ENCODE measurements around the gene CAB39.

DNA sequence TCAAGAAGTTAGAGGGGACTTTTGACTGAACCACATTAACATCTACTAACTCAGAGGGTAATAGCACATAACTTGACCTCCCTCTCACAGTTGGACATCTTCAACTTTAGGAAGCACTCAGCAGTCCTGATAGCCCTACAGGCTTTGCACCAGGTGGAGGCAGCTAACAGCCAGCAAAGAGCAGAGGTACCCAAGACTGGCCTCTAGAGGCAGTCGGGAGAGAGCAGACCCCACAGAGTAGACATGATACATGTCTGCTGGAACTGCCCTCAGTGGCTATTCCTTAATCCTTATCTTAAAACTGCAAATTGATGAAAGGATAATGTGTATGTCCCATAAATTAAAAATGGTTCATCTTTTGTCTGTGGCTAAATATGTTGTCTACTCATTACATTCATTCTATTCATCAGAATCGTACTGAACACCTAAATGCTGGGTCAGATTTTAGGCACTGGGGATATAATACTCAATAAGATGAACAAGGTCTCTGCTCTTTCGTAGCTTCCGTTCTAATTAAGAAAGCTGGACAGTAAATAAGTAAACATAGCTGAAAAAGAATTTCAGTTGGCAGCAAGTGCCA is 49.8 kb downstream of the CAB39 start:
- no peak for TF ChIP-seq SIN3A (IDR thresholded peaks at IDR 0.05; ENCODE audit: borderline replicate concordance, insufficient read depth, low read depth, low read length)
- TF ChIP-seq, protein P1, sequence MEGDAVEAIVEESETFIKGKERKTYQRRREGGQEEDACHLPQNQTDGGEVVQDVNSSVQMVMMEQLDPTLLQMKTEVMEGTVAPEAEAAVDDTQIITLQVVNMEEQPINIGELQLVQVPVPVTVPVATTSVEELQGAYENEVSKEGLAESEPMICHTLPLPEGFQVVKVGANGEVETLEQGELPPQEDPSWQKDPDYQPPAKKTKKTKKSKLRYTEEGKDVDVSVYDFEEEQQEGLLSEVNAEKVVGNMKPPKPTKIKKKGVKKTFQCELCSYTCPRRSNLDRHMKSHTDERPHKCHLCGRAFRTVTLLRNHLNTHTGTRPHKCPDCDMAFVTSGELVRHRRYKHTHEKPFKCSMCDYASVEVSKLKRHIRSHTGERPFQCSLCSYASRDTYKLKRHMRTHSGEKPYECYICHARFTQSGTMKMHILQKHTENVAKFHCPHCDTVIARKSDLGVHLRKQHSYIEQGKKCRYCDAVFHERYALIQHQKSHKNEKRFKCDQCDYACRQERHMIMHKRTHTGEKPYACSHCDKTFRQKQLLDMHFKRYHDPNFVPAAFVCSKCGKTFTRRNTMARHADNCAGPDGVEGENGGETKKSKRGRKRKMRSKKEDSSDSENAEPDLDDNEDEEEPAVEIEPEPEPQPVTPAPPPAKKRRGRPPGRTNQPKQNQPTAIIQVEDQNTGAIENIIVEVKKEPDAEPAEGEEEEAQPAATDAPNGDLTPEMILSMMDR (IDR thresholded peaks at IDR 0.05) = peak; percentile 82
